Skeletal muscle satellite cell (primary cell): ENCODE results near the gene CYTL1.

Experiments
- H3K27me3 ChIP-seq: 2 replicates; pipeline ENCODE4 v1.7.0; 2013; ENCODE audit warnings: low read length; ENCODE audit not compliant: control insufficient read depth, insufficient read depth
- H3K36me3 ChIP-seq: 2 replicates; pipeline ENCODE4 v1.7.0; 2013; ENCODE audit warnings: mild to moderate bottlenecking, control low read depth, low read length; ENCODE audit not compliant: insufficient read depth
- H3K4me1 ChIP-seq: 2 replicates; pipeline ENCODE4 v1.7.0; 2013; ENCODE audit warnings: low read length; ENCODE audit not compliant: control insufficient read depth, insufficient read depth
- H3K4me2 ChIP-seq: 2 replicates; pipeline ENCODE4 v1.7.0; 2013; ENCODE audit warnings: mild to moderate bottlenecking, low read length
- H3K4me3 ChIP-seq: 2 replicates; pipeline ENCODE4 v1.7.0; 2013; ENCODE audit warnings: low read length
- H3K9ac ChIP-seq: 2 replicates; pipeline ENCODE4 v1.7.0; 2013; ENCODE audit warnings: mild to moderate bottlenecking, low read depth, low read length, moderate library complexity
- H3K9me3 ChIP-seq: replicated peaks from 2 replicates; pipeline ENCODE4 v1.7.0; 2013; ENCODE audit warnings: mild to moderate bottlenecking, control low read depth, low read length

The CYTL1 gene

DNA sequence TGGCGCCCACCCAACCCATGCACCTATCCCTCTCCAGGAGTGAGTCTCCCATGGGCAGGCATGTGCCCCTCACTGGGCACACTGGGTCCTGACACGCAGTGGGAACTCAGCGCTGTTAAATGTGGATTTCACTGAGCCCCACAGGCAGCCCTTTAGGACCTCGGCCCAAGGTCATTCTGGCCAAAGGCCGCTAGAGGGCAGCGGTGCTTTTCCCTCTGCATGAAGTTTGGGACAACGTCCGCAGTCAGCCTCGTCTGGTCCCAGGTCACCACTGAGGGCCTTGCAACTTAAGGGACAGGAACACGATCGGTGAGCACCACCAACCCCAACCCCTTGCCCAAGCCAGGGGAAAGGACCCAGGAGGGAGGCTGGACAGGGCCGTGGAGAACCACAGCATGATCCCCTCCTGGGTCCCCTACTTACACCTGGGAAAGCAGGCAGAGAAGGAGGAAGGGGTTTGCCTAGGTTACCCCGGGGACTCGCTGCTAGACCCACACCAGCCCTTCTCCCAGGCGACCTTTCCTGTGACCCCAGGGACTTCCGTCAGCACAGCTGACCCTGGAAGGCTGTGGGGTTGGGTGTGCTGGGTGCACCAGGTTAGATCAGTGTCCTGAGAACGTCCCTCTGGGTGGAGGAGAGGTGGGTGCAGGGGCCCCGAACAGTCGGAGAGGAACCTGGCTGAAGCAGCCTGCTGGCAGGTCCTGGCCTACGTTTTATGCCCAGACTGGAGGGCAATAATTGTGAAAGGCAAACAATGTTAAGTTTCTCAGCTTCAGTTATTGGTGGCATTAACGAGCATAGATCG is 24.0 kb downstream of the CYTL1 start:
- H3K4me2 ChIP-seq, result no peak overlapping the region

DNA sequence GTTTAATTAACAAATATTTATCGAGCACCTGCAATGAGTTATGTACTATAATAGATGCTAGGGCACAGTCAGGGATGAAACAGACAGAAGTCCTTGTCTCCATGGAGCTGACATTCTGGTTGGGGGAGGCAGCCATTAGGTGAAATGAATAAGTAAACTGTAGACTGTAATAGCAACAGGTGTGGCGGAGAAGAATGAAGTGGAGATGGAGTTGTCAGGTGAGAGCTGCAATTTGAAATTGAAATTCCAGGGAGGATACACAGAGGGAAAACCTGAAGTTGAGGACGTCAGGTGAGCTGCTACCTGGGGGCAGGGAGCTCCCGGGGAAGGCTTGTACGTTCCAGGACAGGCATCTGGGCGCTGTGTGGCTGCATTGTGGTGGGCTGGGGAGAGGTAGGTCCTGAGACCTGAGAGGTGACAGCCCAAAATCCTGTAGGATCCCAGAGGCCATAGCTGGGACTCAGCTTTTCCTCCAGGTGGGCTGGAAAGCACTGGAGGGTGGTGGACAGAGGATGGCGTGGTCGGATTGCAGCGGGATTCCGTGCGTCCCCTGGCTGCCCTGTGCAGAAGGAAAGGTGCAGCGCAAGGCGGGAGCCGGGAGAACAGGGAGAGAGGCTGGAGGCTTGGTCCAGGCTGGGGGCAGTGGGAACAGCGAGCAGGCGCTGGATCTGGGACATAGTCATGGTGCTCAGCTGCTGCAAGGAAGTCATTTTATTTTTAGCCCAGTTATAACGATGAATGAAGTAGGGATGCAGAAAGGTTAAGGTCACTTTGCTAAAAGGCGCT is 24.8 kb downstream of the CYTL1 start:
- no peak overlapping the region for H3K9ac ChIP-seq
- peaks cover 19% of the 10 kb centered on the region for H3K4me1 ChIP-seq
- H3K9me3 ChIP-seq, result no peaks in the 10 kb centered on the region
- H3K4me3 ChIP-seq, result no peak overlapping the region
- H3K4me2 ChIP-seq, result no peak overlapping the region
- H3K36me3 ChIP-seq, result no peaks in the 10 kb centered on the region
- peaks cover 4% of the 10 kb centered on the region for H3K27me3 ChIP-seq

More for the DNA sequence above, 24.0 kb downstream of the CYTL1 start:
- Histone ChIP-seq H3K27me3 (peaks cover 12% of the 10 kb centered on the region), H3K4me1 (peaks cover 19% of the 10 kb centered on the region), H3K9me3 (no peaks in the 10 kb centered on the region), H3K36me3 (no peaks in the 10 kb centered on the region), H3K9ac (no peak overlapping the region), H3K4me3 (no peak overlapping the region)

DNA sequence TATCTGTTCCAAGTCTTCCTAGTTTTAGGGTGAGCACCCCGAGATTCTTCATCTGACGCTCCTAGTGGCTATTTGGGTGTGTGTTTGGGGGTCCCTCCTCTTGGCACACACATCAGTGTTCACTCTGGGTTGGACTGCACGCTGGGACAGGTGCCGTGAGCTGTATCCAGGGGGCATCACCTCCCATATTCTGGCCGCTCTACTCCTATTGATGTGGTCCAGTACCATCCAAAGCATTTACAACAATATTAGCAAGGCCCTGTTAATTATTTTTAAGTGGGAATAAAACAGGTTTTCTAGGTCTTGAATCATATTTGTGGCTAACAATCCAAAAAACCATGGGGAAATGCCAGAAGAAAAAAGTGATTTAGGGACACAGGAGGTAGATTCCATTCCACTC is 26.4 kb downstream of the CYTL1 start:
- Histone ChIP-seq H3K4me3 (no peak overlapping the region), H3K4me2 (no peak overlapping the region), H3K36me3 (no peaks in the 10 kb centered on the region), H3K9ac (no peak overlapping the region), H3K27me3 (peaks cover 3% of the 10 kb centered on the region), H3K4me1 (peaks cover 19% of the 10 kb centered on the region), H3K9me3 (no peaks in the 10 kb centered on the region)

GRCh38 chr4:4991541-4992099 is 27.6 kb downstream of the CYTL1 start:
- H3K4me3 ChIP-seq, result no peak overlapping the region
- no peaks in the 10 kb centered on the region for H3K36me3 ChIP-seq
- peak overlapping the region; percentile 54 for H3K9ac ChIP-seq

DNA sequence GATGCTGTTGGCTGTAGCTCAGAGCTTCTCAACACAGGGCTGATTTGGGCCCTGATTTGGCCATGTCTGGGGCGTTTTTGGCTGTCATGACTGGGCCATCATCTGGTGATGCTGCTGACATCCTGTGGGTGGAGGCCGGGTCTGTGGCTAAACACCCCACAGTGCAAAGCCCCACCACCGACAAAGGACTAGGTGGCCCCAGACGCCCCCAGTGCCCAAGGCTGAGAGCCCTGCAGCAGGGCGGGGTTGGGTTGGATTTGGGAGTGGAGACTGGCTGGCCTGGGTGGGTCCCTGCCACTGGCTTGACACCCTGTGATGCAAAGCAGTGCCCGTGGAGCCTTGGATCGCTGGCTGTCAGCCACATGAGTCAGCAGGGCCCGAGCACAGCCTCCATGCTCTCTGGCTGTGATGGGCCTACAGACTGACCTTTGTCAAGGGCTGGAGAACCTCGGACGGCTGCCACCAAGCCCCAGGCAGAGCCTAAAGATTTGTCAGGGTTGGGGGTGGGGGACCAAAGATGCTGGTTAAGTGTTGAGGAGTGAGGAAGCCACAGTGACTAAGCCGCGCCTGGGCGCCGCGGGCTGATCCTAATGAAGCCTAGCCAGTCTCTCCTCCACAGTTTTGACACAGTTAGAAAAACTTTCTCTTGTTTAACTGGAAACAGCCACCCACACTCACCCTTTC is 28.3 kb downstream of the CYTL1 start:
- Histone ChIP-seq H3K27me3 (peaks cover 3% of the 10 kb centered on the region), H3K9me3 (no peaks in the 10 kb centered on the region), H3K36me3 (no peaks in the 10 kb centered on the region), H3K4me1 (peaks cover 19% of the 10 kb centered on the region), H3K4me2 (peak overlapping the region; percentile 55), H3K4me3 (no peak overlapping the region), H3K9ac (peak overlapping the region; percentile 54)

More at GRCh38 chr4:4991541-4992099, 27.6 kb downstream of the CYTL1 start:
- H3K27me3 ChIP-seq, result peaks cover 3% of the 10 kb centered on the region
- peak overlapping the region; percentile 55 for H3K4me2 ChIP-seq
- no peaks in the 10 kb centered on the region for H3K9me3 ChIP-seq
- peaks cover 19% of the 10 kb centered on the region for H3K4me1 ChIP-seq

DNA sequence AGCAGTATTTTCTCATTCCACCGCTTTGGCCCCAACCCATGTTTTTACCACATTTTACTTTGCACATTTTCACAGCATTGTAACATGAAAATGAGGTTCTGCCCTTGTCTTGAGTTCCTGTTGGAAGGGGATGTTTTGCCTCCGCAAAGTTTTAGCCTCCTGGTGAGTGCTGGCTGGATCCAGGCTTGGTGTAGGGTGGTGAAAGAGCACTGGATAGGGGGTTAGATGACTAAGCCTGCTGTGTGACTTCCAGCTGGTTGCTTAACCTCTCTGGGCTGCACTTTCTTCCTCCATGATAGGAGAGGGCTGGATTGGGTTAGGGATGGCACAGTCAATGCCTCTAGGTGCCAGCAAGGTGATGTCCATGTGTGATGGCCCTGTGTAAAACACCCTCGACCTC is 28.9 kb downstream of the CYTL1 start:
- Histone ChIP-seq H3K4me2 (no peak overlapping the region), H3K36me3 (no peaks in the 10 kb centered on the region), H3K27me3 (peaks cover 6% of the 10 kb centered on the region)

DNA sequence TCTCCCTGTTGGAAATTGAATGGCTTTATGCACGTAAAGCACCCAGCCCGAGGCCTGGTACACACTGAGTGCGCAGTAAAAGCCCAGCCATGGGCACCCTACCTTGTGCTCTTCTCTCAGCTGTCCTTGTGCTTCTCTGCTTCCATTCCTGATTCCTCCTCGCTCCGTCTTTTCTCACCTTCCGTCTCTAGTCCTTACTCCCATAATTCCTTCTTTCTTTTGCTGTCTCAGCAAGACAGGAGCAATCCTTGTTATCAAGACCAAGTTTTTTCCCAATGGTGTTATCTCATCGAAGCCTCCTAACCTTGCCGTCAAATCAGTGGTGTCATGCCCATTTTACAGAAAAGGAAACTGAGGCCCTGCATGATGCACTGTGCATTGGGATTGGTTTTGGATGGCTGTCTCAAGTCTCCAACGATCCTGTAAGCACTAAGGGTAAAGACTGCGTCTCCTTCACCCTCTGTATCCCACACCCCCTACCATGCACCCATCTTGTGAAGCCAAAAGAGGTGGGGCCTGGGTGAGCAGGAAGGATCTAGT is 30.1 kb downstream of the CYTL1 start:
- H3K4me1 ChIP-seq, result peaks cover 19% of the 10 kb centered on the region
- no peaks in the 10 kb centered on the region for H3K36me3 ChIP-seq
- no peaks in the 10 kb centered on the region for H3K9me3 ChIP-seq
- H3K4me2 ChIP-seq, result no peak overlapping the region
- peaks cover 8% of the 10 kb centered on the region for H3K27me3 ChIP-seq
- H3K4me3 ChIP-seq, result no peak overlapping the region
- H3K9ac ChIP-seq, result no peak overlapping the region

More for the DNA sequence above, 28.9 kb downstream of the CYTL1 start:
- Histone ChIP-seq H3K9ac (no peak overlapping the region), H3K4me3 (no peak overlapping the region), H3K9me3 (no peaks in the 10 kb centered on the region), H3K4me1 (peaks cover 19% of the 10 kb centered on the region)

- H3K9me3 ChIP-seq, result no peaks in the 10 kb centered on the region
- H3K36me3 ChIP-seq, result no peaks in the 10 kb centered on the region
- peaks cover 19% of the 10 kb centered on the region for H3K4me1 ChIP-seq
Measured at GRCh38 chr4:4987656-4988055, 31.6 kb downstream of the CYTL1 start.

GRCh38 chr4:4986841-4987240 is 32.4 kb downstream of the CYTL1 start:
- peaks cover 15% of the 10 kb centered on the region for H3K4me1 ChIP-seq
- H3K27me3 ChIP-seq, result peaks cover 8% of the 10 kb centered on the region
- no peaks in the 10 kb centered on the region for H3K36me3 ChIP-seq
- H3K9ac ChIP-seq, result no peak overlapping the region
- no peak overlapping the region for H3K4me2 ChIP-seq
- H3K4me3 ChIP-seq, result no peak overlapping the region
- H3K9me3 ChIP-seq, result no peaks in the 10 kb centered on the region

More at GRCh38 chr4:4987656-4988055, 31.6 kb downstream of the CYTL1 start:
- Histone ChIP-seq H3K4me3 (no peak overlapping the region), H3K9ac (no peak overlapping the region), H3K4me2 (no peak overlapping the region), H3K27me3 (peaks cover 8% of the 10 kb centered on the region)

DNA sequence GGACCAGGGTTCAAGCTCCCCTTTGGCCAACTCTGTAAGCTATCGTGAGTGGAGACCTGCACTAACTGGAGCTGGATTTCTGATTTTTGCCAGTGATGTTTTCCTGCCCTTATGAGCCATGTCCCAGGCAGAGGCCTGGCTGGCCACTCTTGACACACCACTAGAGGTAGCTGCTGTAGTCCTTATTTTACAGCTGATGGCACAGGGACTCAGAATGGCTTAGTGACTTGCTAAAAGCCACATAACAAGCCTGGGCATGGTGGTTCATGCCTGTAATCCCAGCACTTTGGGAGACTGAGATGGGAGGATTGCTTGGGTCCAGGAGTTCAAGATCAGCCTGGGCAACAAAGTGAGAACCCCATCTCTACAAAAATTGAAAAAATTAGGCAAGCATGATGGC is 33.4 kb downstream of the CYTL1 start:
- Histone ChIP-seq H3K4me1 (peaks cover 5% of the 10 kb centered on the region), H3K4me2 (no peak overlapping the region)

DNA sequence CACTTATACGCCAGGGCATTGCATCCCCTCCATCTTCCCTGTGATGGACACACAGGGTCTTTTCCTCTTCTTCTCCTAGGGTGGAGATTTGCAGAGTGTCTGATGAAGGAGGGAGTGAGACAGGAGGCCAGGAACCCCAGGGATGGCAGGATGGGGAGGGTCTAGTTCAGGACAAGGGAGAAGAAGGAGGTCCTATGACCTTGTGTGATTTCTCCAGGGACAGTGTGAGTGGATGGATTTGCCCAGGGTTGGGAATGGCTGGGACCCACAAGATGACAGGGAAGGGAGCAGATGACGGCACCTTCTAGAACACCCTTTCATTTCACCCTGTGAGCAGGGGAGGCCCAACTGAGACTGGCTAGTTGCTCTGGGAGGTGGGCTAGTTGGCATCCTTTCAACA is 34.2 kb downstream of the CYTL1 start:
- peaks cover 8% of the 10 kb centered on the region for H3K27me3 ChIP-seq
- no peaks in the 10 kb centered on the region for H3K36me3 ChIP-seq
- H3K4me3 ChIP-seq, result no peak overlapping the region
- no peak overlapping the region for H3K4me2 ChIP-seq
- no peaks in the 10 kb centered on the region for H3K4me1 ChIP-seq
- no peak overlapping the region for H3K9ac ChIP-seq
- no peaks in the 10 kb centered on the region for H3K9me3 ChIP-seq

More for the DNA sequence above, 33.4 kb downstream of the CYTL1 start:
- Histone ChIP-seq H3K36me3 (no peaks in the 10 kb centered on the region), H3K9ac (no peak overlapping the region), H3K27me3 (peaks cover 8% of the 10 kb centered on the region), H3K9me3 (no peaks in the 10 kb centered on the region), H3K4me3 (no peak overlapping the region)
